ENCODE measurements around the gene ATP6V0A4.

ATP6V0A4 gene

DNA sequence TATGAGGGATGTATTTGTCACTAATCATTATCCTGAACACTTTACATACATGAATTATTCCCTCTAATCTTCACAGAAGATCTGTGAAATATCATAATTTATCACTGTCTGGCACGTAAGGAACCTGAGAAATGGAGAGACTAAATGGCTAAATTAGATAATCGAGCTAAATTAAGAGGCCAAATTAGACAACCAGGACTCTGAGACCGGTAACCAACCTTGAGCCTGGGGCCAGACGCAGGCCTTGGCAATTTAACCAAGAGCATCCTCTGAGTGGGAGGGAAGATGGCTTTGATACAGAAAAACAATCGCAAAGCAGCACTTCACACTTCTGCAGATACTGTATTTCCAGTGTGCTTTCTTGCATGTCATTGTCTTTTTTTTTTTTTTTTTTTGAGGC, 118.2 kb downstream of the ATP6V0A4 start:
- Histone ChIP-seq H3K4me3 (ENCODE audit: severe bottlenecking) (no peak overlapping the region), H3K27me3 (ENCODE audit: insufficient read depth, poor library complexity, severe bottlenecking) (no peaks in the 10 kb centered on the region), H3K9me3 (ENCODE audit: severe bottlenecking) (no peaks in the 10 kb centered on the region), H3K36me3 (ENCODE audit: low read depth) (no peaks in the 10 kb centered on the region), H3K27ac (ENCODE audit: poor library complexity, severe bottlenecking) (no peak overlapping the region), H3K4me1 (ENCODE audit: insufficient read depth, poor library complexity, severe bottlenecking) (no peaks in the 10 kb centered on the region)
- no peak for ATAC-seq (ENCODE audit: low read depth)
- TF ChIP-seq CTCF (IDR thresholded peaks at IDR 0.05; ENCODE audit: poor library complexity, severe bottlenecking) = no peak
- DNase-seq (ENCODE audit: low spot score) = no peak

GRCh38 chr7:138670594-138670993, 127.4 kb downstream of the ATP6V0A4 start:
- DNase-seq (ENCODE audit: low spot score) (no peak), ATAC-seq (ENCODE audit: low read depth) (no peak)
- no peak for TF ChIP-seq CTCF (IDR thresholded peaks at IDR 0.05; ENCODE audit: poor library complexity, severe bottlenecking)
- Histone ChIP-seq H3K27ac (ENCODE audit: poor library complexity, severe bottlenecking) (no peak overlapping the region), H3K4me1 (ENCODE audit: insufficient read depth, poor library complexity, severe bottlenecking) (no peaks in the 10 kb centered on the region), H3K4me3 (ENCODE audit: severe bottlenecking) (no peak overlapping the region), H3K9me3 (ENCODE audit: severe bottlenecking) (no peaks in the 10 kb centered on the region), H3K36me3 (ENCODE audit: low read depth) (no peaks in the 10 kb centered on the region), H3K27me3 (ENCODE audit: insufficient read depth, poor library complexity, severe bottlenecking) (no peaks in the 10 kb centered on the region)

DNA sequence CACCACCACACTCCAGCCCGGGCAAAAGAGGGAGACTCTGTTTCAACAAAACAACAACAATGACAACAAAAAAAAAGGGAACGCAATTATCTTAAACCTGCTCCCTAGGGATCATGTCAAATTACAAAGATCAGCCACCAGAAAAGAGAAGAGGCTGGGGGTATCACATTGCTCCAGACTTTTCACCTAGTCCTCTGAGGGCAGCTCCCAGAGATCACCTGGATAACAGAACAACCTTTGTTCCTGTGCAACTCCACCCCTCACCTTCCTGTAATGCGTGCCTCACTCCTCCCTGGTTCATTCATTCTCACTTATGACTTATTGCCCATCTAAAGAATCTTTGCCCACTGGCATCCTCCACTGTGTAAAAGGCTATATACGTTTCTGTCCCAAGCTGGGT, 128.6 kb downstream of the ATP6V0A4 start:
- H3K36me3 ChIP-seq (ENCODE audit: low read depth) = no peaks in the 10 kb centered on the region
- H3K4me3 ChIP-seq (ENCODE audit: severe bottlenecking) = no peak overlapping the region
- H3K27me3 ChIP-seq (ENCODE audit: insufficient read depth, poor library complexity, severe bottlenecking) = no peaks in the 10 kb centered on the region
- no peak for TF ChIP-seq CTCF (IDR thresholded peaks at IDR 0.05; ENCODE audit: poor library complexity, severe bottlenecking)
- H3K27ac ChIP-seq (ENCODE audit: poor library complexity, severe bottlenecking) = no peak overlapping the region
- H3K9me3 ChIP-seq (ENCODE audit: severe bottlenecking) = no peaks in the 10 kb centered on the region
- DNase-seq (ENCODE audit: low spot score) (no peak), ATAC-seq (ENCODE audit: low read depth) (no peak)
- H3K4me1 ChIP-seq (ENCODE audit: insufficient read depth, poor library complexity, severe bottlenecking) = no peaks in the 10 kb centered on the region

DNA sequence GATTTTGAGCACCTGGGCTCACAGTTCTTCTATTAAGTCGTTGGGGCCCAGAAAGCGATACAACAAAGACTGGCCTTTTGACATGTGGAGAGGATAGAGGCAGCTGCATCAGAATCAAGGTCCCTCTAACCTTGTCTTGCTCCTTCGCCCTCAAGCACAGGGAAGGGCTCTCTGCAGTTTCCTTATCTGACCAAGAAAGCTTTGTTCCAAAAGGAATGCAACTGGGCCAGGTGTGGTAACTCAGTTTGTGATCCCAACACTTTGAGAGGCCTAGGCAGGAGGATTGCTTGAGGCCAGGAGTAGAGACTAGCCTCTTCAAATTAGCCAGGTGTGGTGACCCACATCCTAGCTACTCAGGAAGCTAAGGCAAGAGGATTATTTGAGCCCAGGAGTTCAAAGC, 129.1 kb downstream of the ATP6V0A4 start:
- ATAC-seq (ENCODE audit: low read depth) (no peak), DNase-seq (ENCODE audit: low spot score) (no peak)
- Histone ChIP-seq H3K9me3 (ENCODE audit: severe bottlenecking) (no peaks in the 10 kb centered on the region), H3K4me1 (ENCODE audit: insufficient read depth, poor library complexity, severe bottlenecking) (no peaks in the 10 kb centered on the region), H3K36me3 (ENCODE audit: low read depth) (no peaks in the 10 kb centered on the region), H3K27ac (ENCODE audit: poor library complexity, severe bottlenecking) (no peak overlapping the region), H3K27me3 (ENCODE audit: insufficient read depth, poor library complexity, severe bottlenecking) (no peaks in the 10 kb centered on the region), H3K4me3 (ENCODE audit: severe bottlenecking) (no peak overlapping the region)
- no peak for TF ChIP-seq CTCF (IDR thresholded peaks at IDR 0.05; ENCODE audit: poor library complexity, severe bottlenecking)

- DNase-seq (ENCODE audit: low spot score) = no peak
- Histone ChIP-seq H3K4me3 (ENCODE audit: severe bottlenecking) (no peak overlapping the region), H3K4me1 (ENCODE audit: insufficient read depth, poor library complexity, severe bottlenecking) (no peaks in the 10 kb centered on the region), H3K27me3 (ENCODE audit: insufficient read depth, poor library complexity, severe bottlenecking) (no peaks in the 10 kb centered on the region), H3K9me3 (ENCODE audit: severe bottlenecking) (no peaks in the 10 kb centered on the region), H3K27ac (ENCODE audit: poor library complexity, severe bottlenecking) (no peak overlapping the region), H3K36me3 (ENCODE audit: low read depth) (no peaks in the 10 kb centered on the region)
- no peak for ATAC-seq (ENCODE audit: low read depth)
- no peak for TF ChIP-seq CTCF (IDR thresholded peaks at IDR 0.05; ENCODE audit: poor library complexity, severe bottlenecking)
Observed at GRCh38 chr7:138668229-138668596, 129.8 kb downstream of the ATP6V0A4 start.

Data from RWPE2 (cell line).